Raji (cell line): ENCODE measurements around the gene TC2N.

Experiments
- POLR2A ChIP-seq: IDR thresholded peaks from 2 replicates; pipeline ENCODE4 v1.6.1; 2011; ENCODE audit warnings: low read depth, low read length, control low read depth; ENCODE audit not compliant: insufficient read depth

Gene TC2N

GRCh38 chr14:91891721-91892220 is 24.4 kb upstream of the TC2N start:
- no peak for TF ChIP-seq POLR2A

GRCh38 chr14:91891101-91891500 is 23.8 kb upstream of the TC2N start:
- TF ChIP-seq POLR2A, result no peak

GRCh38 chr14:91890291-91890749 is 23.0 kb upstream of the TC2N start:
- no peak for TF ChIP-seq POLR2A

GRCh38 chr14:91889477-91890211 is 22.3 kb upstream of the TC2N start:
- no peak for TF ChIP-seq POLR2A

GRCh38 chr14:91888641-91889476 is 21.5 kb upstream of the TC2N start:
- TF ChIP-seq POLR2A, result no peak

GRCh38 chr14:91886961-91887360 is 19.6 kb upstream of the TC2N start:
- TF ChIP-seq POLR2A, result no peak

- TF ChIP-seq POLR2A, result no peak
Measured at GRCh38 chr14:91885839-91886238, 18.5 kb upstream of the TC2N start.

GRCh38 chr14:91885113-91885712 is 17.9 kb upstream of the TC2N start:
- no peak for TF ChIP-seq POLR2A

GRCh38 chr14:91884664-91885063 is 17.3 kb upstream of the TC2N start:
- no peak for TF ChIP-seq POLR2A

- no peak for TF ChIP-seq POLR2A
Measured at GRCh38 chr14:91883753-91884152, 16.4 kb upstream of the TC2N start.

- no peak for TF ChIP-seq POLR2A
Measured at GRCh38 chr14:91882776-91883175, 15.4 kb upstream of the TC2N start.

GRCh38 chr14:91882369-91882768 is 15.0 kb upstream of the TC2N start:
- no peak for TF ChIP-seq POLR2A

- TF ChIP-seq POLR2A, result no peak
Measured at GRCh38 chr14:91879196-91879595, 11.9 kb upstream of the TC2N start.

GRCh38 chr14:91878274-91878673 is 10.9 kb upstream of the TC2N start:
- TF ChIP-seq POLR2A, result no peak

GRCh38 chr14:91877376-91877915 is 10.1 kb upstream of the TC2N start:
- no peak for TF ChIP-seq POLR2A
